SW480 (cell line): ENCODE data around the gene USP26.
"Not testable (repeated sequence)": the region's sequence is repeated elsewhere in the genome, so short reads cannot be mapped to it uniquely, and the experiment has no call there.

Source experiments
- DNase-seq: peaks from one replicate; pipeline ENCODE4 v3.0.0-alpha.2; 2016; ENCODE audit warnings: low spot score

The USP26 gene

DNA sequence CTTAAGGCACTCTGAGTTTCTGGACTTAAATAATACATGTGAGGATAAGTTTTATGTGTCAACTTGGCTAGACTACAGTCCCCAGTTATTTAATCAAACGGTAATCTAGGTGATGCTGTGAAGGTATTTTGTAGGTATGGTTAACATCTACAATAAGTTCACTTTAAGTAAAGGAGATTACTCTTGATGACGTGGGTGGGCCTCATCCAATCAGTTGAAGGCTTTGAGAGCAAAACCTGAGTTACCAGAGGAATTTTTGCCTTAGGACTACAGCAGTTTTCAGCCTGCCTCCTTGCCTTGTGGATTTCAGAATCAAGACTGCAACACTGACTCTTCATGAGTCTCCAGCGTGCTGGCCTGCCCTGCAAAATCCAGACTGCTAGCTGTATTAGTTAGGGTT lies 78.7 kb downstream of the USP26 start:
- no peak for DNase-seq

- no peak for DNase-seq
Measured at GRCh38 chrX:133007458-133007857, 89.5 kb downstream of the USP26 start.

DNA sequence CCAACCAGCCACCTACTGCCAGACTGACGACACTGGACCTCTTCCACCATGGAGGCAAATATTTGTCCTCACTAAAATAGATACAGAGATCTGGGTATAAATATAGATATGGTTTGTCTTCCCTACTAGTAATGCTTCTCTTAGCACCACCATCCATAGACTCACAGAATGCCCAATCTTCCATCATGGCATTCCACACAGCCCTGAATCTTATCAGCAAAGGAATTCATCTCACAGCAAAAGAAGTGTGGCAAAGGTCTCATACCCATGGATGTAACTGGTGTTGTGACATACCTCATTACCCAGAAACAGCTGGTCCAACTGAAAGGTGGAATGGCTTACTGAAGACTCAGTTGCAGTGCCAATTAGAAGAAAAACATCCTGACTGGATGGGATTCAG lies 91.3 kb downstream of the USP26 start:
- DNase-seq = no peak

- peak; percentile 35 for DNase-seq
Measured at GRCh38 chrX:133005042-133005441, 91.9 kb downstream of the USP26 start.

DNA sequence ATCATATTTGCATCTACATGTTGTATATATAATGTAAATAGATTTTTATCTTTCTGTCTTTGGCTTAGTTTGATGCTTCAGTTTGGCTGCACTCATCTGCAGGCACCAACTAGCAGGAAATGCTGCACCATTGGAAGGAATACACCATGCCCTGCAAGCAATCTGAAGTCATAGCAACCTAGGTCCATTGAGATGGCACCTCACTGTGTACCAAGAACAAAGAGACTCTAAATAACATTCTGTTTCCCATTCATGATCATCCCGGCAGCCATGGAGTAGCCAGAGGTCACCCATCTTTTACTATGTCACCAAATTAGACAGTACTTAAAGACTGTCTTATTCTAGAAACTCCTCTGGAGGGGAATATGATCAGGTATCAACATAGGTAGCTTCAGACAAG lies 97.7 kb downstream of the USP26 start:
- DNase-seq = no peak

- no peak for DNase-seq
Measured at GRCh38 chrX:132990835-132991234, 106.1 kb downstream of the USP26 start.

DNA sequence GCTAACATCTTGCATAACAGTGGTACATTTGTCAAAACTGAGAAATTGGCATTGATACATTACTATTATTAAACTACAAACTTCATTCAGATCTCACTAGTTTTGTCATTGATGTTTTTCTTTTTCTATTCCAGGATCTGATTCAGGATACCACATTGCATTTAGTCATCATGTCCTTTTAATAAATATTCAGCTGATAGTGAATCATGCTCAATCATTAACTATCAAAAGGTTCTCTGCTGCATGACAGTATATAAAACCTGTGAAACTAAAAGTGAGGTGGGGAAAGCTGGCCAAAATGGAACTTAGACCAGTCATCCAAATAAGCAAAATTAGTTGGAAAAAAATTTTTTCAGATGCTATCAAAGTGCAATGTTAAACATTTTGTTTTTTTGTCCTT lies 110.4 kb downstream of the USP26 start:
- no peak for DNase-seq

DNA sequence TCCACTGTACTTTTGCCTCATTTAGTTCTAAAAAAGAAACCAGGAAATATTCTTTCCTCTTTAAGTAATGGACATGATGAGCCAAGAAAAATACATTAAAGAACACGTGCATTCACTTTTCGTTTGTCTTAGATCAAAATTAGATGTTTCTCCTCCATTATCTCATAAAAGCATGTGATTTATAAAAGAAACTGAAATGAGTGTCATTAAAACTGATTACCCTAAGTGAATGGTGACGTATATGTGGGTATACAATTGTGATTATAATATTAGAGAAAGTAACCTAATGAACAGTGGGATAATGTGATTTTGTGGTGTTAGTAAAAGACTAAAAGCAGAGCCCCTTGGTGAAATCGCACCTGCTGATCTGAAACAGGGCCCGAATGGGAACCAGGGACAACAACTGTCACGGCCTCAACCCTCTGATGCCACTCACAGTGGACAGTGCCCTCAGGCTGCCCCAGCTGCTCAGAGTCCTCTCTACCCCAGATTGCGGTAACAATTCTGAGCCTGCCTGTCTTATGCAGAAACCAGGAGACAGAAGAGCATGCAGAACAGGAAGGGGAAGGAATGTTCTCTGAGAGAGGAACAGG lies 112.8 kb downstream of the USP26 start:
- no peak for DNase-seq

GRCh38 chrX:132983496-132983895 lies 113.4 kb downstream of the USP26 start:
- DNase-seq = no peak

- not testable (repeated sequence) for DNase-seq
Measured at GRCh38 chrX:132980035-132980434, 116.9 kb downstream of the USP26 start.
